Fibroblast of lung (primary cell): ENCODE measurements around the gene SEMA6A.

ENCODE experiments used
- CTCF ChIP-seq, 2 donors: IDR thresholded peaks in 1 of 2; conservative IDR thresholded peaks in 1 of 2; 1 replicate in 1 of 2; 2 replicates in 1 of 2; pipeline ENCODE4 v1.5.1; 2011 to 2012; ENCODE audit warnings: low read length in 2 of 2, control low read depth in 1 of 2, inconsistent platforms in 1 of 2, low read depth in 1 of 2, mild to moderate bottlenecking in 1 of 2
- EZH2 ChIP-seq: IDR thresholded peaks from 2 replicates; pipeline ENCODE4 v1.5.1; 2012; ENCODE audit warnings: low read length, control low read depth, mild to moderate bottlenecking; ENCODE audit errors: missing control alignments

- no peak for TF ChIP-seq CTCF (conservative IDR thresholded peaks at IDR 0.05 in 1 of 2, IDR thresholded peaks at IDR 0.05 in 1 of 2; ENCODE audit: low read depth in 1 of 2, low read length in 2 of 2)
- no peak for TF ChIP-seq EZH2
Measured at GRCh38 chr5:116487045-116487444, 87.6 kb downstream of the SEMA6A start.
